ENCODE measurements around the gene CDK2AP2. TPM values are rescaled to one million over a fixed set of nuclear protein-coding genes. Genes with fewer than 3 reads are reported as not detected.

CDK2AP2 gene
- total and polyA plus RNA-seq, 9 of the 15 experiments (the other 6 are each of a cell fraction or from before 2014, with no cell fraction given): 4.4 to 47.4 (median 21.7) TPM

- TF ChIP-seq, protein P1, sequence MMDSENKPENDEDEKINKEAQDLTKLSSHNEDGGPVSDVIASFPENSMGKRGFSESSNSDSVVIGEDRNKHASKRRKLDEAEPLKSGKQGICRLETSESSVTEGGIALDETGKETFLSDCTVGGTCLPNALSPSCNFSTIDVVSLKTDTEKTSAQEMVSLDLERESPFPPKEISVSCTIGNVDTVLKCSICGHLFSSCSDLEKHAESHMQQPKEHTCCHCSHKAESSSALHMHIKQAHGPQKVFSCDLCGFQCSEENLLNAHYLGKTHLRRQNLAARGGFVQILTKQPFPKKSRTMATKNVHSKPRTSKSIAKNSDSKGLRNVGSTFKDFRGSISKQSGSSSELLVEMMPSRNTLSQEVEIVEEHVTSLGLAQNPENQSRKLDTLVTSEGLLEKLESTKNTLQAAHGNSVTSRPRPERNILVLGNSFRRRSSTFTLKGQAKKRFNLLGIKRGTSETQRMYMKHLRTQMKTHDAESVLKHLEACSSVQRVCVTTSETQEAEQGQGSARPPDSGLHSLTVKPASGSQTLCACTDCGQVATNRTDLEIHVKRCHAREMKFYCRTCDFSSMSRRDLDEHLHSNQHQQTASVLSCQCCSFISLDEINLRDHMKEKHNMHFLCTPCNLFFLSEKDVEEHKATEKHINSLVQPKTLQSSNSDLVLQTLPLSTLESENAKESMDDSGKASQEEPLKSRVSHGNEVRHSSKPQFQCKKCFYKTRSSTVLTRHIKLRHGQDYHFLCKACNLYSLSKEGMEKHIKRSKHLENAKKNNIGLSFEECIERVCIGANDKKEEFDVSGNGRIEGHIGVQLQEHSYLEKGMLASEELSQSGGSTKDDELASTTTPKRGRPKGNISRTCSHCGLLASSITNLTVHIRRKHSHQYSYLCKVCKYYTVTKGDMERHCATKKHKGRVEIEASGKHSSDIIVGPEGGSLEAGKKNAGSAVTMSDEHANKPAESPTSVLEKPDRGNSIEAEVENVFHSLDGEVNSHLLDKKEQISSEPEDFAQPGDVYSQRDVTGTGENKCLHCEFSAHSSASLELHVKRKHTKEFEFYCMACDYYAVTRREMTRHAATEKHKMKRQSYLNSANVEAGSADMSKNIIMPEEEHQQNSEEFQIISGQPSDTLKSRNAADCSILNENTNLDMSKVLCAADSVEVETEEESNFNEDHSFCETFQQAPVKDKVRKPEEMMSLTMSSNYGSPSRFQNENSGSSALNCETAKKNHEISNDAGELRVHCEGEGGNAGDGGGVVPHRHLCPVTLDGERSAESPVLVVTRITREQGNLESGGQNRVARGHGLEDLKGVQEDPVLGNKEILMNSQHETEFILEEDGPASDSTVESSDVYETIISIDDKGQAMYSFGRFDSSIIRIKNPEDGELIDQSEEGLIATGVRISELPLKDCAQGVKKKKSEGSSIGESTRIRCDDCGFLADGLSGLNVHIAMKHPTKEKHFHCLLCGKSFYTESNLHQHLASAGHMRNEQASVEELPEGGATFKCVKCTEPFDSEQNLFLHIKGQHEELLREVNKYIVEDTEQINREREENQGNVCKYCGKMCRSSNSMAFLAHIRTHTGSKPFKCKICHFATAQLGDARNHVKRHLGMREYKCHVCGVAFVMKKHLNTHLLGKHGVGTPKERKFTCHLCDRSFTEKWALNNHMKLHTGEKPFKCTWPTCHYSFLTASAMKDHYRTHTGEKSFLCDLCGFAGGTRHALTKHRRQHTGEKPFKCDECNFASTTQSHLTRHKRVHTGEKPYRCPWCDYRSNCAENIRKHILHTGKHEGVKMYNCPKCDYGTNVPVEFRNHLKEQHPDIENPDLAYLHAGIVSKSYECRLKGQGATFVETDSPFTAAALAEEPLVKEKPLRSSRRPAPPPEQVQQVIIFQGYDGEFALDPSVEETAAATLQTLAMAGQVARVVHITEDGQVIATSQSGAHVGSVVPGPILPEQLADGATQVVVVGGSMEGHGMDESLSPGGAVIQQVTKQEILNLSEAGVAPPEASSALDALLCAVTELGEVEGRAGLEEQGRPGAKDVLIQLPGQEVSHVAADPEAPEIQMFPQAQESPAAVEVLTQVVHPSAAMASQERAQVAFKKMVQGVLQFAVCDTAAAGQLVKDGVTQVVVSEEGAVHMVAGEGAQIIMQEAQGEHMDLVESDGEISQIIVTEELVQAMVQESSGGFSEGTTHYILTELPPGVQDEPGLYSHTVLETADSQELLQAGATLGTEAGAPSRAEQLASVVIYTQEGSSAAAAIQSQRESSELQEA (IDR thresholded peaks at IDR 0.05; ENCODE audit: low read depth): 0 out of 2 replicates have a peak, but pooled peaks have one; percentile 25
- 0 out of 2 replicates have a peak, but pooled peaks have one; percentile 20 for TF ChIP-seq MXI1 (IDR thresholded peaks at IDR 0.05; ENCODE audit: low read depth, low read length)
- 0 out of 4 replicates have a peak, but pooled peaks of 1 of the 2 experiments have one; percentile 13 for TF ChIP-seq FOXK2 (conservative IDR thresholded peaks at IDR 0.05 in 1 of 2, IDR thresholded peaks at IDR 0.05 in 1 of 2; ENCODE audit: low read depth in 2 of 2)
- TF ChIP-seq USF2 (CRISPR knock-in tag; IDR thresholded peaks at IDR 0.05): peak; percentile 25; the same call in 1 of the 2 replicates
- TF ChIP-seq ZBED1 (IDR thresholded peaks at IDR 0.05): 0 out of 2 replicates have a peak, but pooled peaks have one; percentile 37
- no peak for TF ChIP-seq TRIM28 (IDR thresholded peaks at IDR 0.05)
- peak in 1 of 2 experiments; percentile 99; a peak in 2 of 4 replicates for TF ChIP-seq MLLT1 (IDR thresholded peaks at IDR 0.05)
- TF ChIP-seq HDGF (IDR thresholded peaks at IDR 0.05): no peak
- peak; percentile 43; the same call in 1 of the 2 replicates for TF ChIP-seq ATF1 (CRISPR knock-in tag; IDR thresholded peaks at IDR 0.05)
- TF ChIP-seq ATF1 (tag; IDR thresholded peaks at IDR 0.05): peak; percentile 84
- peak in 1 of 2 experiments; percentile 57; a peak in 2 of 4 replicates for TF ChIP-seq NONO (IDR thresholded peaks at IDR 0.05; ENCODE audit: low read depth in 2 of 2, low read length in 1 of 2)
- TF ChIP-seq RNF219 (CRISPR knock-in tag; IDR thresholded peaks at IDR 0.05): no peak
- TF ChIP-seq ZNF583 (CRISPR knock-in tag; IDR thresholded peaks at IDR 0.05): 0 out of 2 replicates have a peak, but pooled peaks have one; percentile 17
- TF ChIP-seq ZNF121 (CRISPR knock-in tag; conservative IDR thresholded peaks at IDR 0.05): no peak
These were observed 39.0 kb downstream of the CDK2AP2 start, which contains the start of gene TMEM134 (continued) for GRCh38 chr11:67468759-67469507.
